GM20431 (cell line): ENCODE results near the gene MROH2A.

Experiments used
- in situ Hi-C: fragments of 300-500 bp; cut with MseI, MboI; formaldehyde crosslinking; loops from one replicate; pipeline ENCODE4 v1.15.0; 2020; ENCODE audit warnings: low sequenced_read_pairs; ENCODE audit not compliant: unreplicated experiment

MROH2A gene

GRCh38 chr2:233798335-233799086, 20.4 kb downstream of the MROH2A start:
- in situ Hi-C loops, result no loop called here

- in situ Hi-C loops, result no loop called here
Measured at GRCh38 chr2:233799087-233799665, 21.0 kb downstream of the MROH2A start.

GRCh38 chr2:233799716-233800115, 21.6 kb downstream of the MROH2A start:
- in situ Hi-C loops, result no loop called here

- in situ Hi-C loops, result no loop called here
Measured at GRCh38 chr2:233800208-233800607, 22.1 kb downstream of the MROH2A start.

- in situ Hi-C loops, result no loop called here
Measured at GRCh38 chr2:233801357-233802131, 23.4 kb downstream of the MROH2A start.

- in situ Hi-C loops, result no loop called here
Measured at GRCh38 chr2:233802132-233802815, 24.1 kb downstream of the MROH2A start.

- in situ Hi-C loops, result no loop called here
Measured at GRCh38 chr2:233803292-233803911, 25.3 kb downstream of the MROH2A start.

- in situ Hi-C loops, result no loop called here
Measured at GRCh38 chr2:233803994-233804393, 25.9 kb downstream of the MROH2A start.

GRCh38 chr2:233807215-233807865, 29.2 kb downstream of the MROH2A start:
- in situ Hi-C loops, result no loop called here

- in situ Hi-C loops, result no loop called here
Measured at GRCh38 chr2:233807966-233808935, 30.1 kb downstream of the MROH2A start.

GRCh38 chr2:233810385-233810784, 32.3 kb downstream of the MROH2A start:
- in situ Hi-C loops, result no loop called here

GRCh38 chr2:233811087-233811486, 33.0 kb downstream of the MROH2A start:
- in situ Hi-C loops, result no loop called here

GRCh38 chr2:233811732-233812131, 33.6 kb downstream of the MROH2A start:
- in situ Hi-C loops, result no loop called here

- in situ Hi-C loops, result no loop called here
Measured at GRCh38 chr2:233813236-233814055, 35.3 kb downstream of the MROH2A start.

GRCh38 chr2:233814056-233814835, 36.1 kb downstream of the MROH2A start:
- in situ Hi-C loops, result no loop called here

GRCh38 chr2:233815861-233816260, 37.7 kb downstream of the MROH2A start:
- in situ Hi-C loops, result no loop called here

GRCh38 chr2:233816334-233816733, 38.2 kb downstream of the MROH2A start:
- in situ Hi-C loops, result no loop called here
